Spleen (tissue), 11 donors: ENCODE results near the gene DNAAF1. TPM values are rescaled to one million over a fixed set of nuclear protein-coding genes. Genes with fewer than 3 reads are reported as not detected.
A peak's percentile ranks its signal among the peaks of the same experiment; 100 is the strongest.

Experiments
- DNase-seq: peaks from one replicate; pipeline ENCODE4 v3.0.0-alpha.2; 2020
- H3K27ac ChIP-seq, 8 donors: fragments of 200-600 bp; sonication (generic) in 7 of 8; 1 replicate in 4 of 8; 2 replicates in 4 of 8; pipeline versions ENCODE4 v1.5.0 to v1.8.0; 2016 to 2021; ENCODE audit warnings: inconsistent platforms in 4 of 8, mild to moderate bottlenecking in 4 of 8, moderate library complexity in 1 of 8
- H3K27me3 ChIP-seq, 7 donors: fragments of 200-600 bp; sonication (generic) in 6 of 7; replicated peaks in 1 of 7; 1 replicate in 4 of 7; 2 replicates in 3 of 7; pipeline versions ENCODE4 v1.5.0 to v1.8.0; 2016 to 2021; ENCODE audit warnings: inconsistent platforms in 3 of 7, mild to moderate bottlenecking in 1 of 7
- H3K36me3 ChIP-seq, 6 donors: fragments of 200-600 bp; sonication (generic) in 5 of 6; 1 replicate in 4 of 6; 2 replicates in 2 of 6; pipeline versions ENCODE4 v1.5.0 to v1.8.0; 2016 to 2021; ENCODE audit warnings: inconsistent platforms in 2 of 6
- H3K4me1 ChIP-seq, 6 donors: fragments of 200-600 bp; sonication (generic) in 5 of 6; 1 replicate in 3 of 6; 2 replicates in 3 of 6; pipeline versions ENCODE4 v1.5.0 to v1.8.0; 2016 to 2021; ENCODE audit warnings: inconsistent platforms in 3 of 6
- H3K4me3 ChIP-seq, 8 donors: fragments of 200-600 bp; sonication (generic) in 7 of 8; 1 replicate in 4 of 8; 2 replicates in 4 of 8; pipeline versions ENCODE4 v1.5.0 to v1.8.0; 2016 to 2021; ENCODE audit warnings: inconsistent platforms in 4 of 8, mild to moderate bottlenecking in 4 of 8, moderate library complexity in 2 of 8
- H3K9me3 ChIP-seq, 8 donors: fragments of 200-600 bp; sonication (generic) in 7 of 8; 1 replicate in 4 of 8; 2 replicates in 4 of 8; pipeline versions ENCODE4 v1.5.0 to v1.8.0; 2016 to 2021; ENCODE audit warnings: inconsistent platforms in 4 of 8
- POLR2A ChIP-seq, 3 donors: fragments of 450-650 bp; IDR thresholded peaks; one replicate each; pipeline ENCODE4 v1.5.1; 2017; ENCODE audit warnings: antibody characterized with exemption in 3 of 3, mild to moderate bottlenecking in 1 of 3
- POLR2AphosphoS5 ChIP-seq, 3 donors: sonication (generic); formaldehyde crosslinking; IDR thresholded peaks; one replicate each; pipeline ENCODE4 v1.5.1; 2017; ENCODE audit warnings: antibody characterized with exemption in 3 of 3
- WGBS, 5 donors: extraction: QIAGEN DNeasy Blood & Tissue Kit in 3 of 5; methylation state at CpG; one replicate each; pipeline versions ENCODE4 v1.1.5 to v1.1.7; 2013 to 2018; 5-methylcytosine and 5-hydroxymethylcytosine counted together
- intact Hi-C: fragments of 100-400 bp; cut with DNase I; formaldehyde crosslinking; loops from one replicate; pipeline ENCODE4 v1.15.0; 2023; ENCODE audit warnings: low total_unique reads
- polyA plus RNA-seq, 3 donors: library from polyadenylated mRNA; stranded (reverse); fragments of 200-250 nt; gene quantifications; one replicate each; pipeline ENCODE4 v1.2.1, GENCODE V29; 2013
- total RNA-seq, 7 donors: library from RNA; depleted of rRNA in 3 of 7; stranded (reverse); fragments of >200 nt in 3 of 7; fragmentation: NEBNext Ultra II Directional in 4 of 7; extraction: Animal tissue kit (Norgen Biotek cat#: 25700) in 4 of 7; gene quantifications; one replicate each; pipeline versions ENCODE4 v1.1.0 to v1.2.1, GENCODE V29; 2016 to 2021
- TF ChIP-seq, protein P1 (sequence below), 11 experiments: fragments of 200-600 bp in 7 of 11; fragments of 450-650 bp in 4 of 11; sonication (generic) in 4 of 11; IDR thresholded peaks in 8 of 11; conservative IDR thresholded peaks in 3 of 11; 1 replicate in 7 of 11; 2 replicates in 4 of 11; pipeline versions ENCODE4 v1.4.0 to v1.8.0; 2016 to 2021; ENCODE audit warnings: antibody characterized with exemption in 11 of 11, inconsistent platforms in 4 of 11, mild to moderate bottlenecking in 1 of 11
- donor health status: healthy with polysubstance abuse.
- donor health status: DM: no; HTN: no; CAD: no; lungs with moderate emphysema.
- donor health status: DM: no; HTN: no; CAD: no.
- donor health status: Bipolar disorder and iron deficiency.
- donor health status: healthy.
- donor health status: DM: no; HTN: no; CAD: no.
- donor health status: DM: yes; HTN: yes; CAD: no.

The DNAAF1 gene
- total and polyA plus RNA-seq, 10 donors, result 0.20 to 4.3 (median 1.3) TPM; not detected in 1

DNA sequence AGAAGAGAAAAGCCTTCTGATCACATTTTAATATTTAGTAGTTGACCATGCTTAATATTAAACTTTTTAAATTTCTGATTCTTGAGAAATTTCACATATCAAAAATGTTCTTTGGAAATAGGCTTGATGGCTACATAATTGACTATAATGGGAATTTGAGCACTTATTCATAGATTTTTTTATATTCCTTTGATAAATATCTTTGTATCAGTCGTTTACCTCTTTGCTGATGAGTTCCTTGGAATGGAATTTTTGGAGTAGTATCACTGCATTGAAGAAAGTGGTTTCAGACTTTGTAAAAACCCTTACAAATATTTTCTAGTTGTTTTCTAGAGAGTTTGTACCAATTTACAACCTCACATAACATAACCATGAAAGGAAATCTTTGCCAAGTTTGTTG, 14.7 kb downstream of the DNAAF1 start:
- Histone ChIP-seq H3K27ac (no peak overlapping the region), H3K9me3 (no peaks in the 10 kb centered on the region), H3K27me3 (peaks cover 0 to 51% (median 9%) of the 10 kb centered on the region in 7 donors), H3K36me3 (no peaks in the 10 kb centered on the region), H3K4me1 (no peaks in the 10 kb centered on the region), H3K4me3 (no peak overlapping the region)
- intact Hi-C loops, result no loop called here
- WGBS, 5 donors, result 46 to 80% (median 66%) methylated on average over 1 of the region's 1 CpG
- TF ChIP-seq POLR2A (IDR thresholded peaks at IDR 0.05) (no peak), POLR2AphosphoS5 (IDR thresholded peaks at IDR 0.05) (no peak)
- TF ChIP-seq, protein P1, sequence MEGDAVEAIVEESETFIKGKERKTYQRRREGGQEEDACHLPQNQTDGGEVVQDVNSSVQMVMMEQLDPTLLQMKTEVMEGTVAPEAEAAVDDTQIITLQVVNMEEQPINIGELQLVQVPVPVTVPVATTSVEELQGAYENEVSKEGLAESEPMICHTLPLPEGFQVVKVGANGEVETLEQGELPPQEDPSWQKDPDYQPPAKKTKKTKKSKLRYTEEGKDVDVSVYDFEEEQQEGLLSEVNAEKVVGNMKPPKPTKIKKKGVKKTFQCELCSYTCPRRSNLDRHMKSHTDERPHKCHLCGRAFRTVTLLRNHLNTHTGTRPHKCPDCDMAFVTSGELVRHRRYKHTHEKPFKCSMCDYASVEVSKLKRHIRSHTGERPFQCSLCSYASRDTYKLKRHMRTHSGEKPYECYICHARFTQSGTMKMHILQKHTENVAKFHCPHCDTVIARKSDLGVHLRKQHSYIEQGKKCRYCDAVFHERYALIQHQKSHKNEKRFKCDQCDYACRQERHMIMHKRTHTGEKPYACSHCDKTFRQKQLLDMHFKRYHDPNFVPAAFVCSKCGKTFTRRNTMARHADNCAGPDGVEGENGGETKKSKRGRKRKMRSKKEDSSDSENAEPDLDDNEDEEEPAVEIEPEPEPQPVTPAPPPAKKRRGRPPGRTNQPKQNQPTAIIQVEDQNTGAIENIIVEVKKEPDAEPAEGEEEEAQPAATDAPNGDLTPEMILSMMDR (IDR thresholded peaks at IDR 0.05 in 8 of 11, conservative IDR thresholded peaks at IDR 0.05 in 3 of 11), result no peak
- no peak for DNase-seq

DNA sequence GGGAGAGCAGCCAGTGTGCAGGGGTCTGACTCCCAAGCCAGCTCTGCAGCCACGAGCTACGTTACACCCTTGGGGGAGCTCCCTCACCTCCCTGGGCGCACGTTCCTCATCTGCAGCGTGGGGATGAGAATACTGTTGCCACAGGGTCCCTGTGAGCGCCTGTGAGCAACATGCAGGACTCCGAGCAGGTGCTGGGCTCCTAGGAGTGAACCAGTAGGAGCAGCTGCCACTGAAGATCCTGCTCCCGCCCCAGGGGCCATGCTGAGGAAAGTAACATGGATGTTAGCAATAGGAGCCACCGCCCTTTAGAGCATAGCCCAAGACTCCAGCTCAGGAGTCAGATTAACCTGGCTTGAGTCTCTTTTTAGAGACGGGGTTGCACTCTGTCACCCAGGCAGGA, 15.9 kb downstream of the DNAAF1 start:
- Histone ChIP-seq H3K27me3 (peaks cover 0 to 55% (median 9%) of the 10 kb centered on the region in 7 donors), H3K4me3 (no peak overlapping the region), H3K27ac (no peak overlapping the region), H3K4me1 (no peaks in the 10 kb centered on the region), H3K36me3 (no peaks in the 10 kb centered on the region), H3K9me3 (no peaks in the 10 kb centered on the region)
- TF ChIP-seq, protein P1 (IDR thresholded peaks at IDR 0.05 in 8 of 11, conservative IDR thresholded peaks at IDR 0.05 in 3 of 11), result no peak
- TF ChIP-seq POLR2A (IDR thresholded peaks at IDR 0.05), result no peak
- no peak for TF ChIP-seq POLR2AphosphoS5 (IDR thresholded peaks at IDR 0.05)
- 75 to 86% (median 82%) methylated on average over 10 of the region's 10 CpGs for WGBS, 5 donors
- intact Hi-C loops, result no loop called here
- peak; percentile 43 for DNase-seq

DNA sequence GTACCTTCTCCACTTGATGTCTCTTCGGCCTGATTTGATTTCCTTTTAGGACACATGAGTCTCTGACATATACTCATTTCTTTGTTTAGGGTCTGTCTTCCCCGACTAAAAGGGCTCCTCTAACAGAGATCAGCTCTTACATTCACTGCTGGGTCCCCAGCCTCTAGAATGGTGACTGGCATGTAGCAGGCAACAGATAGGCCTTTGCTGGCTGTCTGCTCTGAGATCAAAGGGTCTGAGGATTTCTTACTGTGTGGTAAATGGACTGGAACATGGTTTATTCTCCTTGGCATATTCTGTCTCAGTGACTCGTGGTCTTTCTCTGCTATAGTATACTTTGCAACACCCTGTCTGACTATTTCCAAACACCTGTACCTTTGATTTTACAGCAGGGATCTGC, 16.7 kb downstream of the DNAAF1 start:
- H3K4me3 ChIP-seq, result no peak overlapping the region
- TF ChIP-seq POLR2AphosphoS5 (IDR thresholded peaks at IDR 0.05), result no peak
- TF ChIP-seq, protein P1 (IDR thresholded peaks at IDR 0.05 in 8 of 11, conservative IDR thresholded peaks at IDR 0.05 in 3 of 11), result no peak
- TF ChIP-seq POLR2A (IDR thresholded peaks at IDR 0.05), result no peak
- no peaks in the 10 kb centered on the region for H3K4me1 ChIP-seq
- no peak for DNase-seq
- peaks cover 0 to 56% (median 9%) of the 10 kb centered on the region in 7 donors for H3K27me3 ChIP-seq
- WGBS, 5 donors, result 51 to 77% (median 67%) methylated on average over 3 of the region's 3 CpGs
- no peak overlapping the region for H3K27ac ChIP-seq
- no peaks in the 10 kb centered on the region for H3K9me3 ChIP-seq
- H3K36me3 ChIP-seq, result no peaks in the 10 kb centered on the region
- intact Hi-C loops, result no loop called here

DNA sequence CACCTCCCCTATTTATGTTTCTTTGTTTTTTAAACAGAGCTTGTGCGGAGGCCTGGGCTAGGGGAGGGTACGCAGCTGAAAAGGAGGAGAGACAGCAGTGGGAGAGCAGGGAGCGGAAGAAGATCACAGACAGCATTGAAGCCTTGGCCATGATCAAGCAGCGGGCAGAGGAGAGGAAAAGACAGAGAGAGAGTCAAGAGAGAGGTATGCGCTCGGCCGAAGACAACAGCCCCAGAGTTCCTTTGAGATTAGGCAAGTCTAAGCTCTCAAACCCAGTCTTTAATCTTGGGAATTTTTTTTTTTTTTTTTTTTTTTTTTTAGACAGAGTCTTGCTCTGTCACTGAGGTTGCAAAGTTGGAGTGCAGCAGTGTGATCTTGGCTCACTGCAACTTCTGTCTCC, 20.6 kb downstream of the DNAAF1 start:
- peak; percentile 6 for DNase-seq
- 91 to 96% (median 93%) methylated on average over 7 of the region's 7 CpGs for WGBS, 5 donors
- Histone ChIP-seq H3K27me3 (peaks cover 0 to 54% (median 5%) of the 10 kb centered on the region in 7 donors), H3K36me3 (no peaks in the 10 kb centered on the region), H3K9me3 (no peaks in the 10 kb centered on the region), H3K4me3 (no peak overlapping the region), H3K4me1 (no peaks in the 10 kb centered on the region), H3K27ac (no peak overlapping the region)
- TF ChIP-seq, protein P1 (IDR thresholded peaks at IDR 0.05 in 8 of 11, conservative IDR thresholded peaks at IDR 0.05 in 3 of 11), result no peak
- TF ChIP-seq POLR2A (IDR thresholded peaks at IDR 0.05), result no peak
- intact Hi-C loops, result no loop called here
